ENCODE measurements around the gene DSCAM. TPM values are rescaled to one million over a fixed set of nuclear protein-coding genes. Genes with fewer than 3 reads are reported as not detected.

The DSCAM gene
- total RNA-seq, 4 donors from 2014 or later: 0.04 to 0.06 TPM; not detected in 2

GRCh38 chr21:40623528-40623927, 223.4 kb downstream of the DSCAM start:
- Histone ChIP-seq H3K9me3 (no peaks in the 10 kb centered on the region), H3K4me3 (no peak overlapping the region), H3K27ac (no peak overlapping the region), H3K4me1 (no peaks in the 10 kb centered on the region), H3K36me3 (no peaks in the 10 kb centered on the region), H3K27me3 (no peaks in the 10 kb centered on the region)
- intact Hi-C loops (cut with DNase I): no loop called here
- 57 to 64% methylated on average over 1 of the region's 1 CpG for WGBS, 2 donors
- TF ChIP-seq CTCF (IDR thresholded peaks at IDR 0.05) (no peak), POLR2A (IDR thresholded peaks at IDR 0.05) (no peak)
- DNase-seq: no peak

- H3K9me3 ChIP-seq: no peaks in the 10 kb centered on the region
- no peaks in the 10 kb centered on the region for H3K36me3 ChIP-seq
- no peak overlapping the region for H3K27ac ChIP-seq
- H3K27me3 ChIP-seq: no peaks in the 10 kb centered on the region
- H3K4me1 ChIP-seq: no peaks in the 10 kb centered on the region
- 27 to 46% methylated on average over 2 to 4 of the region's 4 CpGs for WGBS, 2 donors
- no peak for DNase-seq
- intact Hi-C loops (cut with DNase I): no loop called here
- no peak overlapping the region for H3K4me3 ChIP-seq
- no peak for TF ChIP-seq POLR2A (IDR thresholded peaks at IDR 0.05)
- no peak for TF ChIP-seq CTCF (IDR thresholded peaks at IDR 0.05)
These were observed 224.4 kb downstream of the DSCAM start for GRCh38 chr21:40622531-40622930.

GRCh38 chr21:40620386-40621145, 226.4 kb downstream of the DSCAM start:
- H3K4me3 ChIP-seq: no peak overlapping the region
- WGBS, 2 donors: 43 to 58% methylated on average over 7 of the region's 7 CpGs
- H3K27ac ChIP-seq: no peak overlapping the region
- no peaks in the 10 kb centered on the region for H3K4me1 ChIP-seq
- H3K36me3 ChIP-seq: no peaks in the 10 kb centered on the region
- H3K27me3 ChIP-seq: no peaks in the 10 kb centered on the region
- H3K9me3 ChIP-seq: no peaks in the 10 kb centered on the region
- no peak for DNase-seq
- intact Hi-C loops (cut with DNase I): no loop called here
- no peak for TF ChIP-seq POLR2A (IDR thresholded peaks at IDR 0.05)
- no peak for TF ChIP-seq CTCF (IDR thresholded peaks at IDR 0.05)

GRCh38 chr21:40618191-40618973, 228.6 kb downstream of the DSCAM start:
- Histone ChIP-seq H3K27ac (no peak overlapping the region), H3K27me3 (no peaks in the 10 kb centered on the region), H3K4me3 (no peak overlapping the region), H3K36me3 (no peaks in the 10 kb centered on the region), H3K9me3 (no peaks in the 10 kb centered on the region), H3K4me1 (no peaks in the 10 kb centered on the region)
- no peak for TF ChIP-seq CTCF (IDR thresholded peaks at IDR 0.05)
- no peak for TF ChIP-seq POLR2A (IDR thresholded peaks at IDR 0.05)
- WGBS, 2 donors: 66 to 70% methylated on average over 11 to 13 of the region's 14 CpGs
- no peak for DNase-seq
- intact Hi-C loops (cut with DNase I): no loop called here

- no peak overlapping the region for H3K27ac ChIP-seq
- WGBS, 2 donors: 72 to 75% methylated on average over 2 to 3 of the region's 5 CpGs
- no peak overlapping the region for H3K4me3 ChIP-seq
- no peaks in the 10 kb centered on the region for H3K4me1 ChIP-seq
- no peak for TF ChIP-seq POLR2A (IDR thresholded peaks at IDR 0.05)
- no peaks in the 10 kb centered on the region for H3K27me3 ChIP-seq
- DNase-seq: no peak
- H3K9me3 ChIP-seq: no peaks in the 10 kb centered on the region
- intact Hi-C loops (cut with DNase I): no loop called here
- H3K36me3 ChIP-seq: no peaks in the 10 kb centered on the region
These were observed 230.6 kb downstream of the DSCAM start for GRCh38 chr21:40616377-40616704.
